Stimulated activated CD8-positive, alpha-beta memory T cell treated with anti-CD3 and anti-CD28 coated beads, Interleukin-12 subunit alpha, Interleukin-12 subunit beta, amount 100 ng/mL, for 1 hour (primary cell): ENCODE results near the gene TRAF3IP3.

Experiments
- DNase-seq: peaks from one replicate; pipeline ENCODE4 v3.0.0-alpha.2; 2020; ENCODE audit warnings: low read depth

The TRAF3IP3 gene

GRCh38 chr1:209829716-209830115 lies 73.9 kb downstream of the TRAF3IP3 start:
- no peak for DNase-seq

GRCh38 chr1:209830722-209831121 lies 74.9 kb downstream of the TRAF3IP3 start:
- no peak for DNase-seq

- no peak for DNase-seq
Measured at GRCh38 chr1:209831615-209832014, 75.8 kb downstream of the TRAF3IP3 start.
